PC-9 (cell line): ENCODE data around the gene PRDM15. TPM values are rescaled to one million over a fixed set of nuclear protein-coding genes. Genes with fewer than 3 reads are reported as not detected.

Source experiments
- BruUV-seq: library from RNA; stranded (reverse); fragments of 400-500 nt; replicated peaks from 2 replicates; lab custom pipeline; 2021; lab: Mats Ljungman, UMichigan
- CTCF ChIA-PET: fragments of 300-600 bp; sonication (Branson Sonifier 250); formaldehyde crosslinking; loops from one replicate; lab custom pipeline; 2022; ENCODE audit warnings: antibody characterized with exemption; lab: Charles Lee
- POLR2A ChIA-PET: fragments of 300-600 bp; sonication (Branson Sonifier 250); formaldehyde crosslinking; loops from one replicate; lab custom pipeline; 2022; ENCODE audit warnings: antibody characterized with exemption; ENCODE audit not compliant: unreplicated experiment; lab: Charles Lee
- DNase-seq, 2 experiments: peaks; one replicate each; pipeline versions ENCODE4 v3.0.0 to v3.0.0-alpha.2; 2015 to 2022; ENCODE audit warnings: mixed read lengths in 1 of 2
- H2AFZ ChIP-seq: fragments of 200-600 bp; sonication (generic); 2 replicates; pipeline ENCODE4 v1.8.1; 2017; ENCODE audit warnings: antibody characterized with exemption
- H3F3A ChIP-seq: fragments of 200-600 bp; sonication (generic); 2 replicates; pipeline ENCODE4 v1.8.1; 2017; ENCODE audit warnings: antibody characterized with exemption, mild to moderate bottlenecking, low read depth; ENCODE audit not compliant: insufficient read depth
- H3K27ac ChIP-seq: fragments of 200-600 bp; sonication (generic); 2 replicates; pipeline ENCODE4 v1.6.1; 2016; ENCODE audit warnings: mixed run types
- H3K27me3 ChIP-seq: fragments of 200-600 bp; sonication (generic); 2 replicates; pipeline ENCODE4 v1.6.1; 2016; ENCODE audit warnings: low read depth, mixed run types; ENCODE audit not compliant: insufficient read depth
- H3K36me3 ChIP-seq: fragments of 200-600 bp; sonication (generic); 2 replicates; pipeline ENCODE4 v1.6.1; 2016; ENCODE audit warnings: low read depth, mixed run types
- H3K4me1 ChIP-seq: fragments of 200-600 bp; sonication (generic); replicated peaks from 2 replicates; pipeline ENCODE4 v1.6.1; 2016; ENCODE audit warnings: mixed run types; ENCODE audit not compliant: insufficient read depth
- H3K4me2 ChIP-seq: fragments of 200-600 bp; sonication (generic); 2 replicates; pipeline ENCODE4 v1.6.1; 2017; ENCODE audit warnings: mixed run types
- H3K4me3 ChIP-seq: fragments of 200-600 bp; sonication (generic); 2 replicates; pipeline ENCODE4 v1.6.1; 2016; ENCODE audit warnings: mixed run types
- H3K79me2 ChIP-seq: fragments of 200-600 bp; sonication (generic); 2 replicates; pipeline ENCODE4 v1.6.1; 2017; ENCODE audit warnings: low read depth, mixed run types
- H3K9me2 ChIP-seq: fragments of 200-600 bp; sonication (generic); 2 replicates; pipeline ENCODE4 v1.8.1; 2017; ENCODE audit warnings: mild to moderate bottlenecking; ENCODE audit not compliant: insufficient read depth
- H3K9me3 ChIP-seq: fragments of 200-600 bp; sonication (generic); 2 replicates; pipeline ENCODE4 v1.8.1; 2016; ENCODE audit warnings: low read depth; ENCODE audit not compliant: insufficient read depth
- H4K20me1 ChIP-seq: fragments of 200-600 bp; sonication (generic); 2 replicates; pipeline ENCODE4 v1.8.1; 2017; ENCODE audit not compliant: insufficient read depth
- EZH2 ChIP-seq: fragments of 200-600 bp; sonication (generic); IDR thresholded peaks from 2 replicates; pipeline ENCODE4 v1.8.0; 2017; ENCODE audit warnings: antibody characterized with exemption, low read depth
- intact Hi-C: fragments of 100-400 bp; cut with micrococcal nuclease; formaldehyde crosslinking; loops from one replicate; pipeline ENCODE4 v1.10.0; 2022; ENCODE audit not compliant: unreplicated experiment
- total RNA-seq: library from RNA; stranded (reverse); gene quantifications from 2 replicates; pipeline ENCODE4 v1.2.3, GENCODE V29; 2021
- TF ChIP-seq, protein P1 (sequence below): fragments of 200-600 bp; sonication (generic); conservative IDR thresholded peaks from 2 replicates; pipeline ENCODE4 v1.6.1; 2017; ENCODE audit warnings: mixed run types, antibody characterized with exemption, mild to moderate bottlenecking, moderate library complexity

PRDM15 gene
- total RNA-seq, 1 experiment from 2014 or later, result 8.8 TPM

DNA sequence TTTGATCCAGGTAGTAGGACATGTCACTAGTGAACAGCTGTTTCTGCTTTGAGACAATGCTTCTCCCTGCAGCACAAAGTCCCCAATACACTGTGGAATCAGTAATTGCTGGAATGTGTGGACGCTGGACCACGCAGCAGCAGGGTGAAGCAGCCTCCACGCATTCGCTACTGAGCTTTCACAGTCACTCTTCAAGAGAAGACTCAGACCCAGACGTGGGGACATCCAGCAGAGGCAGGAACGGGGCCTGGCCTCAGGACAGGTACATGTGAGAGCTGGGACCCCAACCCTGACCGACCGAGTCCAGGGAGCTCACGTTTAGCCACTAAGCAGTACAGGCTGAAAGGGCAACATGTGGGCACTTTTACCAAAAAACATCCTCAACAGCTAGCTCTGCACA is 34.1 kb upstream of the PRDM15 start:
- no peaks in the 10 kb centered on the region for H3F3A ChIP-seq
- no peak overlapping the region for H3K4me2 ChIP-seq
- H3K27ac ChIP-seq, result no peak overlapping the region
- POLR2A ChIA-PET, result no interaction called here
- CTCF ChIA-PET, result no interaction called here
- no peaks in the 10 kb centered on the region for H3K27me3 ChIP-seq
- BruUV-seq, result no TSS peak
- intact Hi-C loops, result no loop called here
- H4K20me1 ChIP-seq, result no peaks in the 10 kb centered on the region
- H2AFZ ChIP-seq, result no peak overlapping the region
- H3K79me2 ChIP-seq, result no peaks in the 10 kb centered on the region
- H3K4me1 ChIP-seq, result no peaks in the 10 kb centered on the region
- H3K4me3 ChIP-seq, result no peak overlapping the region
- H3K9me2 ChIP-seq, result no peaks in the 10 kb centered on the region
- TF ChIP-seq EZH2, result no peak
- TF ChIP-seq, protein P1, sequence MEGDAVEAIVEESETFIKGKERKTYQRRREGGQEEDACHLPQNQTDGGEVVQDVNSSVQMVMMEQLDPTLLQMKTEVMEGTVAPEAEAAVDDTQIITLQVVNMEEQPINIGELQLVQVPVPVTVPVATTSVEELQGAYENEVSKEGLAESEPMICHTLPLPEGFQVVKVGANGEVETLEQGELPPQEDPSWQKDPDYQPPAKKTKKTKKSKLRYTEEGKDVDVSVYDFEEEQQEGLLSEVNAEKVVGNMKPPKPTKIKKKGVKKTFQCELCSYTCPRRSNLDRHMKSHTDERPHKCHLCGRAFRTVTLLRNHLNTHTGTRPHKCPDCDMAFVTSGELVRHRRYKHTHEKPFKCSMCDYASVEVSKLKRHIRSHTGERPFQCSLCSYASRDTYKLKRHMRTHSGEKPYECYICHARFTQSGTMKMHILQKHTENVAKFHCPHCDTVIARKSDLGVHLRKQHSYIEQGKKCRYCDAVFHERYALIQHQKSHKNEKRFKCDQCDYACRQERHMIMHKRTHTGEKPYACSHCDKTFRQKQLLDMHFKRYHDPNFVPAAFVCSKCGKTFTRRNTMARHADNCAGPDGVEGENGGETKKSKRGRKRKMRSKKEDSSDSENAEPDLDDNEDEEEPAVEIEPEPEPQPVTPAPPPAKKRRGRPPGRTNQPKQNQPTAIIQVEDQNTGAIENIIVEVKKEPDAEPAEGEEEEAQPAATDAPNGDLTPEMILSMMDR, result no peak
- H3K9me3 ChIP-seq, result no peaks in the 10 kb centered on the region
- no peaks in the 10 kb centered on the region for H3K36me3 ChIP-seq
- no peak for DNase-seq

DNA sequence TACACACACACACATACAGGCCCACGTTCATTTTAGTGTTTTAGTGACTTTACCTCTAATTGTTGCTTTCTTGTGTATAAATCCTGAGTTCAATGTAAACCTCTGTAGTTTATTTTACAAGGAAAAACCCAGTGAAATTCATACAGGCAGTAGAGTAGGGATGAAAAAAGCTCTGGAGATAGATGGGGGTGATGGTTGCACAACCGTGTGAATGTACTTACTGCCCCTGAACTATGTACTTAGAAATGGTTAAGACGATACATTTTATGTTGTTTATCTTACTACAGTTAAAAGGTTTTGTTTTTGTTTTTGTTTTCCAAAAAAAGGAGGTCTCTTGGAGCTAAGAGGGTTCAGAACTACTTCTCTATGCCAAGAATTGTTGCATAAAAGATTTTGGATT is 29.7 kb upstream of the PRDM15 start:
- H4K20me1 ChIP-seq, result no peaks in the 10 kb centered on the region
- no peak overlapping the region for H3K4me2 ChIP-seq
- no peak for DNase-seq
- H3K79me2 ChIP-seq, result no peaks in the 10 kb centered on the region
- TF ChIP-seq, protein P1, result no peak
- TF ChIP-seq EZH2, result no peak
- CTCF ChIA-PET, result no interaction called here
- no peaks in the 10 kb centered on the region for H3K9me2 ChIP-seq
- intact Hi-C loops, result no loop called here
- H3F3A ChIP-seq, result no peaks in the 10 kb centered on the region
- no peaks in the 10 kb centered on the region for H3K9me3 ChIP-seq
- H3K36me3 ChIP-seq, result no peaks in the 10 kb centered on the region
- no peak overlapping the region for H2AFZ ChIP-seq
- H3K4me1 ChIP-seq, result no peaks in the 10 kb centered on the region
- H3K27ac ChIP-seq, result no peak overlapping the region
- BruUV-seq, result no TSS peak
- H3K4me3 ChIP-seq, result no peak overlapping the region
- POLR2A ChIA-PET, result no interaction called here
- no peaks in the 10 kb centered on the region for H3K27me3 ChIP-seq

DNA sequence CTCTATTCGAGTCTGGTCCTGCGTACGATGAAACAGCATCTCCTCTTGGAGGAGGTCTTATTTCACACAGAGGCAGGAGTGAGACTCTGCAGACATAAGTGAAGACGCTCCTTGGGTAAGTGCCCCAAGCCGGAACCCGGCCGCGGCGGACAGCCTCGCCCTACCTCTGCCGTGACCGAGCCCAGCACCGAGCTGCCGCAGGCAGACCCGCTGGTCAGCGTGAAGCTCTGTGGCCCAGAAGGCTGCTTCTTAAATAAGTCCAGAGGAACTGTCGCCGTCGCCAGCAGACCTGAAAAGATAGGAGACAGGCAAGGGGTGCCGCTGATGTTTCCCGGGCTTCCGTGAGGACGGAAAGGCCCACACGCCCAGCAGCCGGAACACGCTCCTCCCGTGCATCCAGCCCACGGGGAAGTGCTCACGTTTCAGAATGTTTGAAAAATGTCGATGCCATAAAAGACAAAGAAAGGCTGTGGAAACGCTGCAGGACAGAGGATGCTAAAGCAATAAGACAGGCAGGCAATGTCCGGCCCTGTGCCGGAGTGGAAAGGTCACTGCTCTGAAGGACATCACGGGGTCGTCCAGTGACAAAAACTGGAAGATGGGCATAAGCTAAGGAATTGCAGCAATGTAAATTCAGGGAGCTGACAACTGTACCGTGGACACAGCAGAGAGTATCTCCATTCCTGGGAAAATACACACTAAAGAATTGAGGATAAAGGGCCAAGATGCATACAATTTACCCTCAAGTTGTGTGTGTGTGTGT is 28.5 kb upstream of the PRDM15 start:
- BruUV-seq, result no TSS peak

More for the DNA sequence above, 28.5 kb upstream of the PRDM15 start:
- Histone ChIP-seq H3K9me2 (no peaks in the 10 kb centered on the region), H3K4me2 (no peak overlapping the region), H3F3A (no peaks in the 10 kb centered on the region), H2AFZ (no peak overlapping the region), H3K79me2 (no peaks in the 10 kb centered on the region), H3K27ac (no peak overlapping the region), H3K27me3 (no peaks in the 10 kb centered on the region), H3K36me3 (no peaks in the 10 kb centered on the region), H4K20me1 (no peaks in the 10 kb centered on the region), H3K4me1 (no peaks in the 10 kb centered on the region), H3K9me3 (no peaks in the 10 kb centered on the region), H3K4me3 (no peak overlapping the region)
- intact Hi-C loops, result no loop called here
- POLR2A ChIA-PET, result no interaction called here
- no peak for DNase-seq
- TF ChIP-seq EZH2, result no peak
- TF ChIP-seq, protein P1, result no peak
- CTCF ChIA-PET, result no interaction called here
